Measurements from ENCODE around the gene PTBP3. TPM values are rescaled to one million over a fixed set of nuclear protein-coding genes. Genes with fewer than 3 reads are reported as not detected.

The PTBP3 gene
- total and polyA plus RNA-seq, 2 of the 13 experiments (the other 11 are each of a cell fraction or from before 2014, with no cell fraction given) = 52.8 to 61.1 TPM

- TF ChIP-seq ZNF770 (CRISPR knock-in tag; IDR thresholded peaks at IDR 0.05) (no peak), ATF7 (IDR thresholded peaks at IDR 0.05) (no peak), ATF7 (CRISPR knock-in tag; IDR thresholded peaks at IDR 0.05) (no peak), CEBPB (IDR thresholded peaks at IDR 0.05; ENCODE audit: borderline replicate concordance, low read depth, low read length) (no peak), ZNF780A (CRISPR knock-in tag; IDR thresholded peaks at IDR 0.05) (no peak), ETS1 (CRISPR knock-in tag; IDR thresholded peaks at IDR 0.05) (no peak), ZBTB10 (CRISPR knock-in tag; IDR thresholded peaks at IDR 0.05; ENCODE audit: borderline replicate concordance) (no peak), SETDB1 (CRISPR knock-in tag; IDR thresholded peaks at IDR 0.05; ENCODE audit: borderline replicate concordance) (no peak), TBP (CRISPR knock-in tag; IDR thresholded peaks at IDR 0.05) (no peak)
These were observed 15.6 kb upstream of the PTBP3 start (continued) for GRCh38 chr9:112349008-112349333.
